C4-2B (cell line): Measurements from ENCODE around the gene ALDH3A1.

ENCODE experiments used
- ZFX ChIP-seq: fragments of 450-650 bp; IDR thresholded peaks from 2 replicates; pipeline ENCODE4 v1.6.1; 2017
- TF ChIP-seq, protein P1 (sequence below): fragments of 450-650 bp; conservative IDR thresholded peaks from 2 replicates; pipeline ENCODE4 v1.5.1; 2017; ENCODE audit warnings: mild to moderate bottlenecking

DNA sequence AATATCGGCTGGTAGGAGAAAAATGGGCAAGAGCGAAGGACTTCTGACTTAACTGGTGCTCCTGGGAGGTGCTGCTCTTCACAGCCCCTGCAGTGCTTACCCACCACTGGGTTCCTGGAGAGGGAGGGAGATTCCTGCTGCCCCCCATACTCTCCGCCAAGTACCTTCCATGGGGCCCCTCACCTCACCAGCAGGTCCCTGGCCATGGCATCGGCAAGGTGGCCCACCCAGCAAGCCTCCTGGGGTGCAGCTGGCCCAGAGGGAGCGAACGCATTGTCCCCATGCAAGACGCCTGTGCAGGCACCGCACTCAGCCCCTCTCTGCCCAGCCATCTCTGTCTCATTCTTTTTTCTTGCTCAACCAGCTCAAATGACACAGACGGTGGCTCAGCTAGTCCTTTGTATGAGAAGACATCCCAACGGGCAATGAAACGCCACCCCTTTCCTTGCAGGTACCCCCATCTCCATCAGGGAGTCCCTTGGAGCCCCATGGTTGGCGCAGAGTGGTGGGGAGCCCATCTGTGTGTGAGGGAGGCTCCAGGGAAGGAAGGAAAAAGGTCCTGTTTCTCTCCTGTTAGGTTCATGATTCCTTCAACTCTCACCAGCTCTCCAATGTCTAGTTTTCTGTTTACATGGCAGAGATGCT is 9.6 kb upstream of the ALDH3A1 start:
- TF ChIP-seq, protein P1, sequence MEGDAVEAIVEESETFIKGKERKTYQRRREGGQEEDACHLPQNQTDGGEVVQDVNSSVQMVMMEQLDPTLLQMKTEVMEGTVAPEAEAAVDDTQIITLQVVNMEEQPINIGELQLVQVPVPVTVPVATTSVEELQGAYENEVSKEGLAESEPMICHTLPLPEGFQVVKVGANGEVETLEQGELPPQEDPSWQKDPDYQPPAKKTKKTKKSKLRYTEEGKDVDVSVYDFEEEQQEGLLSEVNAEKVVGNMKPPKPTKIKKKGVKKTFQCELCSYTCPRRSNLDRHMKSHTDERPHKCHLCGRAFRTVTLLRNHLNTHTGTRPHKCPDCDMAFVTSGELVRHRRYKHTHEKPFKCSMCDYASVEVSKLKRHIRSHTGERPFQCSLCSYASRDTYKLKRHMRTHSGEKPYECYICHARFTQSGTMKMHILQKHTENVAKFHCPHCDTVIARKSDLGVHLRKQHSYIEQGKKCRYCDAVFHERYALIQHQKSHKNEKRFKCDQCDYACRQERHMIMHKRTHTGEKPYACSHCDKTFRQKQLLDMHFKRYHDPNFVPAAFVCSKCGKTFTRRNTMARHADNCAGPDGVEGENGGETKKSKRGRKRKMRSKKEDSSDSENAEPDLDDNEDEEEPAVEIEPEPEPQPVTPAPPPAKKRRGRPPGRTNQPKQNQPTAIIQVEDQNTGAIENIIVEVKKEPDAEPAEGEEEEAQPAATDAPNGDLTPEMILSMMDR, result no peak
- no peak for TF ChIP-seq ZFX
